Activated T-cell treated with anti-CD3 and anti-CD28 coated beads, Interleukin-2, amount 50 U/mL, for 1 hour (primary cell): ENCODE measurements around the gene CCL17.
"Not testable (repeated sequence)": the region's sequence is repeated elsewhere in the genome, so short reads cannot be mapped to it uniquely, and the experiment has no call there.

ENCODE experiments used
- DNase-seq: peaks from one replicate; pipeline ENCODE4 v3.0.0-alpha.2; 2020

CCL17 gene

GRCh38 chr16:57379579-57379978 is 25.0 kb upstream of the CCL17 start:
- no peak for DNase-seq

GRCh38 chr16:57380671-57381462 is 23.7 kb upstream of the CCL17 start:
- DNase-seq: no peak

- DNase-seq: no peak
These were observed 22.6 kb upstream of the CCL17 start for GRCh38 chr16:57381791-57382534.

- DNase-seq: no peak
These were observed 21.9 kb upstream of the CCL17 start for GRCh38 chr16:57382535-57383275.

DNA sequence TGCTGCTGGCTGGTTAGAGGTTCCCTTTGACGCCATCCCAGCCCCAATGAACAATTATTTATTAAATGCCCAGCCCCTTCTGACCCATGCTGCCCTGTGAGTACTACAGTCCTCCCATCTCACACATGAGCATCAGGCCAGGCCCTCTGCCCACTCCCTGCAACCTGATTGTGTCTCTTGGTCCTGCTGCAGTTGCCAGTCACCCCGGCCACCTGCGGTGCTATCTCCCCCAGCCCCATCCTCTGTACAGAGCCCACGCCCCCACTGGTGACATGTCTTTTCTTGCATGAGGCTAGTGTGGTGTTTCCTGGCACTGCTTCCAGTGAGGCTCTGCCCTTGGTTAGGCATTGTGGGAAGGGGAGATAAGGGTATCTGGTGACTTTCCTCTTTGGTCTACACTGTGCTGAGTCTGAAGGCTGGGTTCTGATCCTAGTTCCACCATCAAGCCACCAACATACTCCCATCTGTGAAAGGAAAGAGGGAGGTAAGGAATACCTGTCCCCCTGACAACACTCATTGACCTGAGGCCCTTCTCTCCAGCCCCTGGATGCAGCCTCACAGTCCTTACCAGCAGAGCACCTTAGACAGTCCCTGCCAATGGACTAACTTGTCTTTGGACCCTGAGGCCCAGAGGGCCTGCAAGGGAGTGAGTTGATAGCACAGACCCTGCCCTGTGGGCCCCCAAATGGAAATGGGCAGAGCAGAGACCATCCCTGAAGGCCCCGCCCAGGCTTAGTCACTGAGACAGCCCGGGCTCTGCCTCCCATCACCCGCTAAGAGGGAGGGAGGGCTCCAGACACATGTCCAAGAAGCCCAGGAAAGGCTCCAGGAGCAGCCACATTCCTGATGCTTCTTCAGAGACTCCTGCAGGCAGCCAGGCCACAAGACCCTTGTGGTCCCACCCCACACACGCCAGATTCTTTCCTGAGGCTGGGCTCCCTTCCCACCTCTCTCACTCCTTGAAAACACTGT is 21.0 kb upstream of the CCL17 start:
- no peak for DNase-seq

GRCh38 chr16:57384248-57385070 is 20.1 kb upstream of the CCL17 start:
- no peak for DNase-seq

DNA sequence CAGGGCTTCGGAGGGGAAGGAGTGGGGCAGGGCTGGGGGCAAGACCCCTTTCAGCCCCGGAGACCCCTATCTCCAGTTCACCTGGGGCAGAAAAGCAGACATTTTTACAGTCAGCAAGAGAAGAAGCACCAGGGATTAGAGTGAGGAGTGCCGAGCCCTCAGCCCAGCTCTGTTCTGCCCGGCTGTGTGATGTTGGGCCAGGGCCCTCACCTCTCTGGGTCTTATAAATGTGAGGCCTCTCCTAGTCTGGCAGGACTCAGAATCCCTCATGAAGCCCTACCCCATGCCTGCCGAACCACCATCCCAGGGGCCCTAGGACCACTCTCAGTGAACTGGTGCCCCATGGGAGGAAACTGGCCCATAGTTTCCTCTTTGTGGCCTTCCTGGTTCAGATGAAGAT is 19.5 kb upstream of the CCL17 start:
- DNase-seq: no peak

DNA sequence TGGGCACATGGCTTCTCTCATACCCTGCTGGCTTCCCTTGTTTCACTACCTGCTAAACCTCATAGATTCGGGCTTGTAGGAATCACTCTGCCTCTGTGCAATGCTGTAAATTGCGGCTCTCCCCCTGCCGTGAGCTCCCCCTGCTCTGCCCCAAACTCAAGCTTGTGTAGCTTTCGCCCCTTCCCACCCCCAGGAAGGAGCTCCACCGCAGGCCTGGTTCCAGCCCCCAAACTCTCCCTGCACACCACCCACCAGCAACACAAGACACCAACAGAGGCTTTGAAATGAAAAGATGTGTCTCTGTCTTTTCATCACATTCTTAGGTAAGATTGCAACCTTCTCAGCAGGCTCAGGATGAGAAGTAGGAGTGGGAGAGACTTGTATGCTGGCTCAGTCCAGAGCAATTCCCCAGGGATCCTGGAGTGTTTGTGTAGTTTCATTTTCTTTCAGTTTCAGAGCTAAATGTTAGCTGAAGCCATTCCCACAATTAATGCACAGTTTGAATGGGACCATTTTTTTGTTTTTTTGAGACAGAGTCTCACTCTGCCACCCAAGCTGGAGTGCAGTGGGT is 18.1 kb upstream of the CCL17 start:
- DNase-seq: no peak

DNA sequence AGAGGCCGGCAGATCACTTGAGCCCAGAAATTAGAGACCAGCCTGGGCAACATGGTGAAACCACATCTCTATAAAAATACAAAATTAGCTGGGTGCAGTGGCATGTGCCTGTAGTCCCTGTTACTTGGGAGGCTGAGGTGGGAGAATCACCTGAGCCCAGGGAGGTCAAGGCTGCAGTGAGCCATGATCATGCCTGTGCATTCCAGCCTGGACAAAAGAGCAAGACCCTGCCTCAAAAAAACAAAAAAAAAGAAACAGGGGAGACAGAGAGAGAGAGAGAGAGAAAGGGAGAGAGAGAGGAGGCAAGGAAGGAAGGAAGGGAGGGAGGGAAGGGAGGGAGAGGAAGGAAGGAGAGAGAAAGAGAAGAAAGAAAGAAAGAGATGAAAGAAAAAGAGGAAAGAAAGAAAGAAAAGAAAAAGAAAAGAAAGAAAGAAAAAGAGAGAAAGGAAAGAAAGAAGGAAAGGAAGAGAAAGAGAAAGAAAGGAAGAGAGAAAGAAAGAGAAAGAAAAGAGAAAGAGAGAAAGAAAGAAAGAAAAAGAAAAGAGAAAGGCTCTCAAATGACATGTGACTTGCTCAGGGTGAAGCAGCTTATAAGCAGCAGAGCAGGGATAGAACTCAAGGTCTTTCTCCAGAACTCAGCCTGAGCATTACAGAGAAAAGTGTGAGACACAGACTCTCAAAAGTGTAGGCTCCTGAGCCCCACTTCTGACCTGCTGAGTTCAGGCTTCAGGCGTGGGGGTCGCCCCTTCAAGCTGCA is 16.8 kb upstream of the CCL17 start:
- no peak for DNase-seq

DNA sequence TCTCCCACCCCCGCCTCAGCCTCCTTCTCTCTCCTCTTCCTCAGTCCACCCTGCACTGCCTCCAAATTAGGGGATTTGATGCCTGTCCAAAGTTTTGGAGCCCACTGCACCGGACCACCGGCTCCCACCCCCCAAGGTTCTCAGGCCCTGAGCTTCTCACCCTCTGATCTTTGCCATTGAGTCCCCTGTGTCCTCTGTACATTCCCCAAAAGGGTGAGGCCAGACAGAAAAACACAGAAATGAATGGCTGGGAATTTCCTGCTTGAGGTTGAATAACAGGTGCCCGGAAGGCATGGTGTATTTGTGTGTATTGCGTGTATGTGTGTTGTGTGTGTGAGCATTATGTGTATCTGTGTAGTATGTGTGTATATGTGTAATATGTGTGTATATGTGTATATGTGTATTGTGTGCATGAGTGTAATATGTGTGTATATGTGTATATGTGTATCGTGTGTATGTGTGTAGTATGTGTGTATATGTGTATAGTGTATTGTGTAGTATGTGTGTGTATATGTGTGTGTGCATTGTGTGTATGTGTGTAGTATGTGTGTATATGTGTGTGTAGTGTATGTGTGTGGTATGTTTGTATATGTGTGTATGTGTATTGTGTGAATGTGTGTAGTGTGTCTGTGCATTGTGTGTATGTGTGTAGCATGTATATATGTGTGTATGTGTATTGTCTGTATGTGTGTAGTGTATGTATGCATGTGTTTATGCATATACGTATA is 16.0 kb upstream of the CCL17 start:
- no peak for DNase-seq

- DNase-seq: no peak
These were observed 15.5 kb upstream of the CCL17 start for GRCh38 chr16:57389087-57389468.

DNA sequence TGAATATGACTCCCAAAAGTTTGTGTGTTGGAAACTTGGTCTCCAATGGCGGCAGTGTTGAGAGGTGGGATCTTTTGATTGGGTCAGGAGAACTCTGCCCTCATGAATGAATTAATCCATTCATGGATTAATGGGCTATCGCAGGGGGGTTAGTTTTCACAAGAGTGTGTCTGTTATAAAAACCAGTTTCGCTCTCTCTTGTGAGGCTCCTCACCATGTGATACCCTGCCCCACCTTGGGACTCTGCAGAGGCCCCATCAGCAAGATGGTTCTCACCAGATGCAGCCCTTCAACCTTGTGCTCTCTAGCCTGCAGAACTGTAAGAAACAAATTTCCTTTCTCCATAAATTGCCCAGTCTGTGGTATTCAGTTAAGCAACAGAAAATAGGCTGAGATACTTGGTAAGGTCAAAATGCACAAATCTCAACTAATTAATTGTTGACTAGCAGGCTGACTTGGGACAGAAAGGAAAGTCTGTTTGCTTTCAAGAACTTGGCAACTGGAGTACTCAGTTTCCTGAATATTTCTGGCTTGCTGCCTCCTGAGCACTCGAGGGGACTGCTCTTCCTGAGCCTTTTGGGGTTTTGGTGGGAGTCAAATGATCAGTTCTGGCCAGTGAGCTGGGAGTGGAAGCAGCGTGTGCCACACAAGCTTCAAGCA is 13.8 kb upstream of the CCL17 start:
- no peak for DNase-seq

GRCh38 chr16:57391300-57391699 is 13.3 kb upstream of the CCL17 start:
- no peak for DNase-seq

GRCh38 chr16:57391708-57392107 is 12.9 kb upstream of the CCL17 start:
- DNase-seq: no peak

DNA sequence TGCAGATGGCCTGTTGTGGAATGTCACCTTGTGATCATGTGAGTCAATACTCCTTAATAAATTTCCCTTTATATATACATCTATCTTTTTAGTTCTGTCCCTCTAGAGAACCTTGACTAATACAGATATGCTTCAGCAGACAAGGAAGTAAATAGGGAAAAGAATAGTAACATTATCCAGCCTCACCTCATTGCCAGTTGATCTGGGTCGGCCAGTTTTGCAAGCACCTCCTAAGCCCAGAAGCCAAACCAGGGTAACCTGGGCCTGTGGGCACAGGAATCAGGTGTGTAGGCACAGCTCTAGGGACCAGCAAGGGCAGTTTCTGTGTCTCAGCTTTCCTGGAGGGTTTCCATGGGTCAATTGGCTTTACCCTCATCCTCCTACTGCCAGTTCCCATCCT is 11.9 kb upstream of the CCL17 start:
- DNase-seq: no peak

GRCh38 chr16:57394444-57394843 is 10.1 kb upstream of the CCL17 start:
- DNase-seq: no peak

DNA sequence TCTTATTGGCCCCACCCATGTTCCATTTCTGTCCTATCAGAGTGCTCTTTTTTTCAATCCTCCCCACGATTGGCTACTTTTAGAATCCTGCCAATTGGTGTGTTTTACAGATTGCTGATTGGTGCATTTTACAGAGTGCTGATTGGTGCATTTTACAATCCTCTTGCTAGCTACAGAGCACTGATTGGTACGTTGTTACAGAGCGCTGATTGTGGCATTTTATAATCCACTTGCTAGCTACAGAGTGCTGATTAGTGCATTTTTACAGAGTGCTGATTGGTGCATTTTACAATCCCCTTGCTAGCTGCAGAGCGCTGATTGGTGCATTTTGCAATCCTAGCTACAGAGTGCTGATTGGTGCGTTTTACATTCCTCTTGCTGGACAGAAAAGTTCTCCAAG is 9.5 kb upstream of the CCL17 start:
- no peak for DNase-seq

GRCh38 chr16:57396786-57397185 is 7.8 kb upstream of the CCL17 start:
- DNase-seq: no peak

- DNase-seq: not testable (repeated sequence)
These were observed 7.1 kb upstream of the CCL17 start for GRCh38 chr16:57397493-57397892.
